Panc1 (cell line): ENCODE results near the gene EIF4G3. TPM values are rescaled to one million over a fixed set of nuclear protein-coding genes. Genes with fewer than 3 reads are reported as not detected.

Experiments used
- ATAC-seq: fragments of 200-7000 bp; cut with Tn5 transposase; 2 replicates; pipeline ENCODE4 v1.9.1; 2020; ENCODE audit warnings: mild to moderate bottlenecking, moderate library complexity
- BruUV-seq: library from RNA; stranded (reverse); fragments of 400-500 nt; replicated peaks from 2 replicates; lab custom pipeline; 2021; lab: Mats Ljungman, UMichigan
- CTCF ChIA-PET: fragments of 300-600 bp; sonication (Branson Sonifier 250); formaldehyde crosslinking; loops from one replicate; lab custom pipeline; 2022; ENCODE audit warnings: antibody characterized with exemption; lab: Charles Lee
- POLR2A ChIA-PET: fragments of 300-600 bp; sonication (Branson Sonifier 250); formaldehyde crosslinking; loops from one replicate; lab custom pipeline; 2022; ENCODE audit warnings: antibody characterized with exemption; lab: Charles Lee
- DNase-seq: peaks from one replicate; pipeline ENCODE4 v3.0.0-alpha.2; 2010; ENCODE audit warnings: low read depth, low spot score
- H3K27ac ChIP-seq: 2 replicates; pipeline ENCODE4 v1.5.1; 2011; ENCODE audit warnings: mild to moderate bottlenecking, low read length, inconsistent platforms
- H3K27me3 ChIP-seq: fragments of 200-500 bp; sonication (Bioruptor generic); 2 replicates; pipeline ENCODE4 v1.6.0; 2014; ENCODE audit warnings: low read length, inconsistent platforms; ENCODE audit not compliant: control insufficient read depth, insufficient read depth
- H3K36me3 ChIP-seq: fragments of 200-500 bp; sonication (Bioruptor generic); 2 replicates; pipeline ENCODE4 v1.5.1; 2014; ENCODE audit warnings: inconsistent platforms, mild to moderate bottlenecking, low read length, moderate library complexity; ENCODE audit not compliant: control insufficient read depth, insufficient read depth
- H3K4me1 ChIP-seq: 2 replicates; pipeline ENCODE4 v1.5.1; 2011; ENCODE audit warnings: inconsistent platforms, mild to moderate bottlenecking, low read length, moderate library complexity; ENCODE audit not compliant: control insufficient read depth, insufficient read depth
- H3K4me3 ChIP-seq, 2 experiments: 2 replicates each; pipeline ENCODE4 v1.5.1; 2011 to 2012; ENCODE audit warnings: low read depth in 2 of 2, low read length in 2 of 2, mild to moderate bottlenecking in 2 of 2, inconsistent platforms in 1 of 2, moderate library complexity in 1 of 2
- H3K9me3 ChIP-seq: fragments of 200-500 bp; sonication (Bioruptor generic); 2 replicates; pipeline ENCODE4 v1.5.1; 2014; ENCODE audit warnings: low read depth, mild to moderate bottlenecking, inconsistent platforms, low read length, moderate library complexity; ENCODE audit not compliant: control insufficient read depth, insufficient read depth
- POLR2AphosphoS5 ChIP-seq: IDR thresholded peaks from 2 replicates; pipeline ENCODE4 v1.6.1; 2012; ENCODE audit warnings: mild to moderate bottlenecking, low read depth, low read length, moderate library complexity
- SIN3A ChIP-seq: IDR thresholded peaks from 2 replicates; pipeline ENCODE4 v1.6.1; 2012; ENCODE audit warnings: low read depth, mild to moderate bottlenecking, low read length, moderate library complexity, borderline replicate concordance; ENCODE audit not compliant: insufficient read depth
- TCF7L2 ChIP-seq: IDR thresholded peaks from 2 replicates; pipeline ENCODE4 v1.6.1; 2011; ENCODE audit warnings: mild to moderate bottlenecking, low read depth, low read length, inconsistent platforms
- in situ Hi-C: cut with HindIII; loops from 2 replicates; pipeline ENCODE4 v1.10.0; 2016; ENCODE audit warnings: low sequenced_read_pairs, low pct_unique_long_range_greater_than_20kb
- intact Hi-C: fragments of 100-400 bp; cut with micrococcal nuclease; formaldehyde crosslinking; loops from one replicate; pipeline ENCODE4 v1.10.0; 2022; ENCODE audit not compliant: unreplicated experiment
- total RNA-seq: library from RNA; stranded (reverse); gene quantifications from one replicate; pipeline ENCODE4 v1.2.1, GENCODE V29; 2021; ENCODE audit not compliant: unreplicated experiment
- TF ChIP-seq, protein P1 (sequence below), 2 experiments: IDR thresholded peaks; 2 replicates each; pipeline ENCODE4 v1.6.1; 2011 to 2012; ENCODE audit warnings: low read depth in 2 of 2, control low read depth in 1 of 2, low read length in 1 of 2, mild to moderate bottlenecking in 1 of 2, moderate library complexity in 1 of 2; ENCODE audit not compliant: insufficient read depth in 1 of 2
- TF ChIP-seq, protein P2 (sequence below): fragments of 450-650 bp; IDR thresholded peaks from 2 replicates; pipeline ENCODE4 v1.5.1; 2017; ENCODE audit warnings: mild to moderate bottlenecking

The EIF4G3 gene
- total RNA-seq, 1 experiment from 2014 or later: 78.6 TPM

DNA sequence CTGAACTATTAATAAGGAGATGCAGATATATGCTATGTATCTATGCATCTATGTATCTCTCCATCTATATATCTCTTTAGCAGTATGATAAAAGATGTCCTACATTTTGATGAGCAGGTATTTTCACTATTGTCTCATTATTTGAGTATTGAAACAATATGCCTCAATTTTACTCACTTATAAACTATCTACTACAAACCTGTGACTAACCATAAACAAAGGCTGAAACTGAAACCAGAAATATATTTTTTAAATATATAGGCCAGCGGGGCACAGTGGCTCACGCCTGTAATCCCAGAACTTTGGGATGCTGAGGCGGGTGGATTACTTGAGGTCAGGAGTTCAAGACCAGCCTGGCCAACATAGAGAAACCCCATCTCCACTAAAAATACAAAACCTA, 22.0 kb downstream of the EIF4G3 start:
- in situ Hi-C loops: no loop called here
- Histone ChIP-seq H3K27ac (no peak overlapping the region), H3K4me3 (no peak overlapping the region), H3K36me3 (no peaks in the 10 kb centered on the region), H3K27me3 (no peaks in the 10 kb centered on the region), H3K9me3 (no peaks in the 10 kb centered on the region), H3K4me1 (peaks cover 10% of the 10 kb centered on the region)
- intact Hi-C loops: no loop called here
- DNase-seq: no peak
- BruUV-seq: no TSS peak
- ChIA-PET CTCF (no interaction called here), POLR2A (no interaction called here)
- no peak for ATAC-seq
- TF ChIP-seq, protein P1, sequence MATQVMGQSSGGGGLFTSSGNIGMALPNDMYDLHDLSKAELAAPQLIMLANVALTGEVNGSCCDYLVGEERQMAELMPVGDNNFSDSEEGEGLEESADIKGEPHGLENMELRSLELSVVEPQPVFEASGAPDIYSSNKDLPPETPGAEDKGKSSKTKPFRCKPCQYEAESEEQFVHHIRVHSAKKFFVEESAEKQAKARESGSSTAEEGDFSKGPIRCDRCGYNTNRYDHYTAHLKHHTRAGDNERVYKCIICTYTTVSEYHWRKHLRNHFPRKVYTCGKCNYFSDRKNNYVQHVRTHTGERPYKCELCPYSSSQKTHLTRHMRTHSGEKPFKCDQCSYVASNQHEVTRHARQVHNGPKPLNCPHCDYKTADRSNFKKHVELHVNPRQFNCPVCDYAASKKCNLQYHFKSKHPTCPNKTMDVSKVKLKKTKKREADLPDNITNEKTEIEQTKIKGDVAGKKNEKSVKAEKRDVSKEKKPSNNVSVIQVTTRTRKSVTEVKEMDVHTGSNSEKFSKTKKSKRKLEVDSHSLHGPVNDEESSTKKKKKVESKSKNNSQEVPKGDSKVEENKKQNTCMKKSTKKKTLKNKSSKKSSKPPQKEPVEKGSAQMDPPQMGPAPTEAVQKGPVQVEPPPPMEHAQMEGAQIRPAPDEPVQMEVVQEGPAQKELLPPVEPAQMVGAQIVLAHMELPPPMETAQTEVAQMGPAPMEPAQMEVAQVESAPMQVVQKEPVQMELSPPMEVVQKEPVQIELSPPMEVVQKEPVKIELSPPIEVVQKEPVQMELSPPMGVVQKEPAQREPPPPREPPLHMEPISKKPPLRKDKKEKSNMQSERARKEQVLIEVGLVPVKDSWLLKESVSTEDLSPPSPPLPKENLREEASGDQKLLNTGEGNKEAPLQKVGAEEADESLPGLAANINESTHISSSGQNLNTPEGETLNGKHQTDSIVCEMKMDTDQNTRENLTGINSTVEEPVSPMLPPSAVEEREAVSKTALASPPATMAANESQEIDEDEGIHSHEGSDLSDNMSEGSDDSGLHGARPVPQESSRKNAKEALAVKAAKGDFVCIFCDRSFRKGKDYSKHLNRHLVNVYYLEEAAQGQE (IDR thresholded peaks at IDR 0.05; ENCODE audit: insufficient read depth in 1 of 2, low read depth in 2 of 2, low read length in 1 of 2): no peak

DNA sequence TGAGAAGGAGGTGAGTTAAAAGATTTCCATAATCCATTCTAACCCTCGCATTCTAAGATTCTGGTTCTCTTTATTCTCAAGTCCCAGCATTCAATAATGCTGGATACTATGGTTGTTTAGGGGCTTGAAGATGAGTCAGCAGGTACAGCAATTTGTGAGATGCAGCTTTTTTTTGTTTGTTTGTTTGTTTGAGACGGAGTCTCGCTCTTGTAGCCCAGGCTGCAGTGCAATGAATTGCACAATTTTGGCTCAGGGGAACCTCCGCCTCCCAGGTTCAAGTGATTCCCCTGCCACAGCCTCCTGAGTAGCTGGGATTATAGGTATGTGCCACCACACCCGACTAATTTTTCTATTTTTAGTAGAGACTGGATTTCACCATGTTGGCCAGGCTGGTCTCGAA, 23.3 kb downstream of the EIF4G3 start:
- no TSS peak for BruUV-seq
- ChIA-PET CTCF (no interaction called here), POLR2A (no interaction called here)
- in situ Hi-C loops: no loop called here
- no peak for TF ChIP-seq TCF7L2
- TF ChIP-seq, protein P1 (IDR thresholded peaks at IDR 0.05; ENCODE audit: insufficient read depth in 1 of 2, low read depth in 2 of 2, low read length in 1 of 2): no peak
- no peak for TF ChIP-seq POLR2AphosphoS5
- TF ChIP-seq, protein P2, sequence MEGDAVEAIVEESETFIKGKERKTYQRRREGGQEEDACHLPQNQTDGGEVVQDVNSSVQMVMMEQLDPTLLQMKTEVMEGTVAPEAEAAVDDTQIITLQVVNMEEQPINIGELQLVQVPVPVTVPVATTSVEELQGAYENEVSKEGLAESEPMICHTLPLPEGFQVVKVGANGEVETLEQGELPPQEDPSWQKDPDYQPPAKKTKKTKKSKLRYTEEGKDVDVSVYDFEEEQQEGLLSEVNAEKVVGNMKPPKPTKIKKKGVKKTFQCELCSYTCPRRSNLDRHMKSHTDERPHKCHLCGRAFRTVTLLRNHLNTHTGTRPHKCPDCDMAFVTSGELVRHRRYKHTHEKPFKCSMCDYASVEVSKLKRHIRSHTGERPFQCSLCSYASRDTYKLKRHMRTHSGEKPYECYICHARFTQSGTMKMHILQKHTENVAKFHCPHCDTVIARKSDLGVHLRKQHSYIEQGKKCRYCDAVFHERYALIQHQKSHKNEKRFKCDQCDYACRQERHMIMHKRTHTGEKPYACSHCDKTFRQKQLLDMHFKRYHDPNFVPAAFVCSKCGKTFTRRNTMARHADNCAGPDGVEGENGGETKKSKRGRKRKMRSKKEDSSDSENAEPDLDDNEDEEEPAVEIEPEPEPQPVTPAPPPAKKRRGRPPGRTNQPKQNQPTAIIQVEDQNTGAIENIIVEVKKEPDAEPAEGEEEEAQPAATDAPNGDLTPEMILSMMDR: no peak
- TF ChIP-seq SIN3A: no peak
- Histone ChIP-seq H3K9me3 (no peaks in the 10 kb centered on the region), H3K27ac (no peak overlapping the region), H3K4me1 (peaks cover 15% of the 10 kb centered on the region), H3K36me3 (no peaks in the 10 kb centered on the region; the same call in 1 of the 2 replicates), H3K4me3 (no peak overlapping the region), H3K27me3 (no peaks in the 10 kb centered on the region)
- DNase-seq (no peak), ATAC-seq (no peak)
- intact Hi-C loops: no loop called here
